ENCODE results near the gene TLNRD1.

The TLNRD1 gene

GRCh38 chr15:81001152-81002008, 657 bp downstream of the TLNRD1 start:
- peak in 2 of 4 experiments; percentile 4 to 30 for DNase-seq (ENCODE audit: low read depth in 4 of 4, low spot score in 1 of 4)

GRCh38 chr15:81002009-81002330, 1.2 kb downstream of the TLNRD1 start:
- no peak for DNase-seq (ENCODE audit: low read depth in 4 of 4, low spot score in 1 of 4)

GRCh38 chr15:81002331-81003096, 1.8 kb downstream of the TLNRD1 start:
- DNase-seq (ENCODE audit: low read depth in 4 of 4, low spot score in 1 of 4) = no peak

GRCh38 chr15:81003097-81003350, 2.3 kb downstream of the TLNRD1 start:
- no peak for DNase-seq (ENCODE audit: low read depth in 4 of 4, low spot score in 1 of 4)

- DNase-seq (ENCODE audit: low read depth in 4 of 4, low spot score in 1 of 4) = no peak
Observed at GRCh38 chr15:81006124-81006523, 5.4 kb downstream of the TLNRD1 start.

GRCh38 chr15:81007428-81008064, 6.8 kb downstream of the TLNRD1 start:
- no peak for DNase-seq (ENCODE audit: low read depth in 4 of 4, low spot score in 1 of 4)

GRCh38 chr15:81008312-81008711, 7.6 kb downstream of the TLNRD1 start:
- no peak for DNase-seq (ENCODE audit: low read depth in 4 of 4, low spot score in 1 of 4)

- no peak for DNase-seq (ENCODE audit: low read depth in 4 of 4, low spot score in 1 of 4)
Observed at GRCh38 chr15:81010086-81010485, 9.4 kb downstream of the TLNRD1 start.

GRCh38 chr15:81011593-81011992, 10.9 kb downstream of the TLNRD1 start:
- no peak for DNase-seq (ENCODE audit: low read depth in 4 of 4, low spot score in 1 of 4)

- DNase-seq (ENCODE audit: low read depth in 4 of 4, low spot score in 1 of 4) = no peak
Observed at GRCh38 chr15:81012588-81012987, 11.9 kb downstream of the TLNRD1 start.

- DNase-seq (ENCODE audit: low read depth in 4 of 4, low spot score in 1 of 4) = no peak
Observed at GRCh38 chr15:81013396-81013929, 12.7 kb downstream of the TLNRD1 start.

- DNase-seq (ENCODE audit: low read depth in 4 of 4, low spot score in 1 of 4) = no peak
Observed at GRCh38 chr15:81014446-81015093, 13.8 kb downstream of the TLNRD1 start.

- DNase-seq (ENCODE audit: low read depth in 4 of 4, low spot score in 1 of 4) = no peak
Observed at GRCh38 chr15:81015621-81016488, 15.1 kb downstream of the TLNRD1 start.

- no peak for DNase-seq (ENCODE audit: low read depth in 4 of 4, low spot score in 1 of 4)
Observed at GRCh38 chr15:81016489-81017068, 15.9 kb downstream of the TLNRD1 start.

- no peak for DNase-seq (ENCODE audit: low read depth in 4 of 4, low spot score in 1 of 4)
Observed at GRCh38 chr15:81018197-81018596, 17.5 kb downstream of the TLNRD1 start.

GRCh38 chr15:81021321-81021720, 20.6 kb downstream of the TLNRD1 start:
- DNase-seq (ENCODE audit: low read depth in 4 of 4, low spot score in 1 of 4) = no peak

GRCh38 chr15:81023483-81024264, 23.0 kb downstream of the TLNRD1 start:
- DNase-seq (ENCODE audit: low read depth in 4 of 4, low spot score in 1 of 4) = peak in 1 of 4 experiments; percentile 3

GRCh38 chr15:81024265-81024872, 23.6 kb downstream of the TLNRD1 start:
- no peak for DNase-seq (ENCODE audit: low read depth in 4 of 4, low spot score in 1 of 4)

GRCh38 chr15:81024936-81025335, 24.2 kb downstream of the TLNRD1 start:
- DNase-seq (ENCODE audit: low read depth in 4 of 4, low spot score in 1 of 4) = no peak

Data from stimulated activated CD4-positive, alpha-beta T cell treated with anti-CD3 and anti-CD28 coated beads, Interleukin-1b, Interleukin-23, amount 100 ng/mL, for 24 hours (primary cell).